DOHH2 (cell line): ENCODE measurements around the gene OR8G5.

ENCODE experiments used
- H3F3A ChIP-seq: fragments of 200-600 bp; sonication (generic), shearing (Covaris generic); 2 replicates; pipeline ENCODE4 v1.6.0; 2016; ENCODE audit warnings: antibody characterized with exemption, mild to moderate bottlenecking; ENCODE audit not compliant: control insufficient read depth, insufficient read depth
- H3K27ac ChIP-seq: fragments of 200-600 bp; sonication (generic); 2 replicates; pipeline ENCODE4 v1.5.1; 2014; ENCODE audit warnings: low read depth, mild to moderate bottlenecking, low read length, moderate library complexity
- H3K27me3 ChIP-seq: fragments of 200-600 bp; sonication (generic); 2 replicates; pipeline ENCODE4 v1.6.1; 2014; ENCODE audit warnings: mild to moderate bottlenecking, low read length, mixed read lengths; ENCODE audit not compliant: control insufficient read depth
- H3K36me3 ChIP-seq: fragments of 200-600 bp; sonication (generic); 2 replicates; pipeline ENCODE4 v1.6.1; 2014; ENCODE audit warnings: mild to moderate bottlenecking, low read length, moderate library complexity, mixed read lengths; ENCODE audit not compliant: control insufficient read depth
- H3K4me1 ChIP-seq: fragments of 200-600 bp; sonication (generic); 2 replicates; pipeline ENCODE4 v1.6.1; 2014; ENCODE audit warnings: mild to moderate bottlenecking, low read length, mixed read lengths; ENCODE audit not compliant: control insufficient read depth
- H3K4me2 ChIP-seq: fragments of 200-600 bp; sonication (generic); 2 replicates; pipeline ENCODE4 v1.6.0; 2014; ENCODE audit warnings: mild to moderate bottlenecking, low read length, moderate library complexity
- H3K4me3 ChIP-seq: fragments of 200-600 bp; sonication (generic); 2 replicates; pipeline ENCODE4 v1.5.1; 2014; ENCODE audit warnings: mild to moderate bottlenecking, low read length, mixed read lengths
- H3K79me2 ChIP-seq: fragments of 200-600 bp; sonication (generic); 2 replicates; pipeline ENCODE4 v1.6.1; 2014; ENCODE audit warnings: mild to moderate bottlenecking, low read length, mixed read lengths; ENCODE audit not compliant: control insufficient read depth
- H3K9me2 ChIP-seq: fragments of 200-600 bp; sonication (generic); replicated peaks from 2 replicates; pipeline ENCODE4 v1.6.1; 2014; ENCODE audit warnings: mild to moderate bottlenecking, low read length, mixed read lengths; ENCODE audit not compliant: control insufficient read depth
- H3K9me3 ChIP-seq: fragments of 200-600 bp; sonication (generic); 2 replicates; pipeline ENCODE4 v1.6.1; 2014; ENCODE audit warnings: antibody characterized with exemption, low read length, mixed read lengths; ENCODE audit not compliant: control insufficient read depth, insufficient read depth
- H4K20me1 ChIP-seq: fragments of 200-600 bp; sonication (generic); 2 replicates; pipeline ENCODE4 v1.6.0; 2014; ENCODE audit warnings: low read depth, mild to moderate bottlenecking, antibody characterized with exemption, low read length, moderate library complexity; ENCODE audit not compliant: control insufficient read depth, insufficient read depth
- EZH2phosphoT487 ChIP-seq: fragments of 200-600 bp; sonication (generic); IDR thresholded peaks from 2 replicates; pipeline ENCODE4 v1.6.1; 2017; ENCODE audit warnings: borderline replicate concordance, mild to moderate bottlenecking, antibody characterized with exemption, low read length, moderate library complexity, mixed read lengths
- TF ChIP-seq, protein P1 (sequence below): fragments of 200-600 bp; sonication (generic); IDR thresholded peaks from one replicate; pipeline ENCODE4 v1.5.1; 2014; ENCODE audit warnings: antibody characterized with exemption, mild to moderate bottlenecking, low read depth, low read length; ENCODE audit not compliant: poor library complexity, severe bottlenecking

OR8G5 gene

GRCh38 chr11:124256076-124256475, at the start of gene OR8G5:
TSS of gene OR8G5 (plus strand) at chr11:124256376. CDS start at chr11:124264932, 8,556 bp downstream.
- no peaks in the 10 kb centered on the region for H4K20me1 ChIP-seq

DNA sequence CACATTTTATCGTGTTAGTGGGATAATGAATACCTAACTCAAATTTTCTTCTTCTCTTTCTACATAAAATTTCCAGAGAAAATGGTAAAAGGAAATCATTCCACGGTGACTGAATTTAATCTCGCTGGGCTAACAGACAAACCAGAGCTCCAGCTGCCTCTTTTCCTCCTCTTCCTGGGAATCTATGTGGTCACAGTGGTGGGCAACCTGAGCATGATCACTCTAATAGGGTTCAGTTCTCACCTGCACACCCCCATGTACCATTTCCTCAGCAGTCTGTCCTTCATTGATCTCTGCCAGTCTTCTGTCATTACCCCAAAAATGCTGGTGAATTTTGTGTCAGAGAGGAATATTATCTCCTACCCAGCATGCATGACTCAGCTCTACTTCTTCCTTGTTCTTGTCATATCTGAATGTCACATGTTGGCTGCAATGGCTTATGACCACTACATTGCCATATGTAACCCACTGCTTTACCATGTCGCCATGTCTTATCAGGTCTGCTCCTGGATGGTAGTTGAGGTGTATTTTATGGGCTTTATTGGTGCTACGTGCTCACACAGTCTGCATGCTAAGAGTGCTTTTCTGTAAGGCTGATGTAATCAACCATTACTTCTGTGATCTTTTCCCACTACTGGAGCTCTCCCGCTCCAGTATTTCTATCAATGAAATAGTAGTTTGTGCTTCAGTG, 48.9 kb upstream of the OR8G5 start:
- no peaks in the 10 kb centered on the region for H3F3A ChIP-seq
- H3K4me1 ChIP-seq, result no peaks in the 10 kb centered on the region
- TF ChIP-seq, protein P1, sequence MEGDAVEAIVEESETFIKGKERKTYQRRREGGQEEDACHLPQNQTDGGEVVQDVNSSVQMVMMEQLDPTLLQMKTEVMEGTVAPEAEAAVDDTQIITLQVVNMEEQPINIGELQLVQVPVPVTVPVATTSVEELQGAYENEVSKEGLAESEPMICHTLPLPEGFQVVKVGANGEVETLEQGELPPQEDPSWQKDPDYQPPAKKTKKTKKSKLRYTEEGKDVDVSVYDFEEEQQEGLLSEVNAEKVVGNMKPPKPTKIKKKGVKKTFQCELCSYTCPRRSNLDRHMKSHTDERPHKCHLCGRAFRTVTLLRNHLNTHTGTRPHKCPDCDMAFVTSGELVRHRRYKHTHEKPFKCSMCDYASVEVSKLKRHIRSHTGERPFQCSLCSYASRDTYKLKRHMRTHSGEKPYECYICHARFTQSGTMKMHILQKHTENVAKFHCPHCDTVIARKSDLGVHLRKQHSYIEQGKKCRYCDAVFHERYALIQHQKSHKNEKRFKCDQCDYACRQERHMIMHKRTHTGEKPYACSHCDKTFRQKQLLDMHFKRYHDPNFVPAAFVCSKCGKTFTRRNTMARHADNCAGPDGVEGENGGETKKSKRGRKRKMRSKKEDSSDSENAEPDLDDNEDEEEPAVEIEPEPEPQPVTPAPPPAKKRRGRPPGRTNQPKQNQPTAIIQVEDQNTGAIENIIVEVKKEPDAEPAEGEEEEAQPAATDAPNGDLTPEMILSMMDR, result no peak
- TF ChIP-seq EZH2phosphoT487, result no peak
- H3K9me2 ChIP-seq, result no peaks in the 10 kb centered on the region
- no peak overlapping the region for H3K4me2 ChIP-seq
- H3K27me3 ChIP-seq, result no peaks in the 10 kb centered on the region; the same call in 1 of the 2 replicates
- H3K9me3 ChIP-seq, result no peaks in the 10 kb centered on the region
- no peaks in the 10 kb centered on the region for H3K79me2 ChIP-seq
- H3K4me3 ChIP-seq, result no peak overlapping the region
- no peak overlapping the region for H3K27ac ChIP-seq
- H4K20me1 ChIP-seq, result no peaks in the 10 kb centered on the region
- no peaks in the 10 kb centered on the region for H3K36me3 ChIP-seq

More at GRCh38 chr11:124256076-124256475, at the start of gene OR8G5:
- TF ChIP-seq, protein P1, result no peak
- no peak for TF ChIP-seq EZH2phosphoT487
- H3K9me3 ChIP-seq, result no peaks in the 10 kb centered on the region
- no peaks in the 10 kb centered on the region for H3K9me2 ChIP-seq
- H3K36me3 ChIP-seq, result no peaks in the 10 kb centered on the region
- 0 out of 2 replicates have a peak, but pooled peaks cover 4% of the 10 kb centered on the region for H3K27me3 ChIP-seq
- H3F3A ChIP-seq, result no peaks in the 10 kb centered on the region
- no peaks in the 10 kb centered on the region for H3K4me1 ChIP-seq
- H3K79me2 ChIP-seq, result no peaks in the 10 kb centered on the region
- no peak within 1 kb of the TSS for H3K4me3 ChIP-seq
- no peak within 1 kb of the TSS for H3K4me2 ChIP-seq
- no peak within 1 kb of the TSS for H3K27ac ChIP-seq

DNA sequence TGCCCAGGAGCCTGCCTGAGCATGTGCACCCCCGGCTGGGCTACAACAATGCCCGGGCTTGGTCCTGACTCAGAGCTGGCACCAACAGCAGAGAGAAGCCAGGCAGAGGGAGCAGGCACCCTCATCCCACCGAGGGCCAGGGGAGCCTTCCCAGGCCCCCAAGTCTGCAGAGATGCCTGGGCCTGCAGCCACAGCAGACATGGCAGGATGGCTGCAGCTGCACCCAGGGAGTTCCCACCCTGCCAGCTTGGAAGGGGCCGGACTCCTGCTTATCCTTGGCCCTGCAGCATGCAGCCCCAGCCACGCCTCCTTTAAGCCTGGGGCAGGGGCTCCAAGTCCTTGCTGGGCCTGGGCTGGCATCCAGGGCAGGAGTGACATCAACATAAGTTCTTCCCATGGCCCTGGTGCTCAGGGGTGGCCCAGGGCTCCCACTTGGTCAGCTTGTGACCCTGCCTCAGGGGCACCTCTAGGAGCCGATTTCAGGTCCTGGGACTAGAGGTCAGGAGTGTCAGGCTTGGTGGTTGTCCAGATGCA, 46.3 kb upstream of the OR8G5 start:
- Histone ChIP-seq H3K9me2 (no peaks in the 10 kb centered on the region), H3K4me1 (no peaks in the 10 kb centered on the region)
- TF ChIP-seq, protein P1, result no peak
- no peak for TF ChIP-seq EZH2phosphoT487

More for the DNA sequence above, 46.3 kb upstream of the OR8G5 start:
- no peak overlapping the region for H3K27ac ChIP-seq
- no peaks in the 10 kb centered on the region for H3K36me3 ChIP-seq
- H3K79me2 ChIP-seq, result no peaks in the 10 kb centered on the region
- H3K4me3 ChIP-seq, result no peak overlapping the region
- H3F3A ChIP-seq, result no peaks in the 10 kb centered on the region
- no peak overlapping the region for H3K4me2 ChIP-seq
- no peaks in the 10 kb centered on the region for H4K20me1 ChIP-seq
- no peaks in the 10 kb centered on the region for H3K9me3 ChIP-seq
- peaks cover 2% of the 10 kb centered on the region; the same call in 1 of the 2 replicates for H3K27me3 ChIP-seq
